AG04450 (cell line): ENCODE measurements around the gene TRIM29. TPM values are rescaled to one million over a fixed set of nuclear protein-coding genes. Genes with fewer than 3 reads are reported as not detected.

ENCODE experiments used
- CTCF ChIA-PET: fragments of 300-600, 350-600 bp; formaldehyde crosslinking; extraction: SDS; loops from one replicate; lab custom pipeline; 2022; ENCODE audit warnings: antibody characterized with exemption, inconsistent platforms; lab: Charles Lee
- POLR2A ChIA-PET: fragments of 350-600 bp; formaldehyde crosslinking; extraction: SDS; loops from one replicate; lab custom pipeline; 2021; ENCODE audit warnings: antibody characterized with exemption, inconsistent platforms; lab: Yijun Ruan, JAX
- DNase-seq: peaks from one replicate; pipeline ENCODE4 v3.0.0-alpha.2; 2011; ENCODE audit warnings: low read depth, low spot score
- H3K27ac ChIP-seq: one replicate; pipeline ENCODE4 v1.5.1; 2012; ENCODE audit warnings: low read depth, low read length, control low read depth
- H3K27me3 ChIP-seq: one replicate; pipeline ENCODE4 v1.6.0; 2012; ENCODE audit warnings: low read length; ENCODE audit not compliant: control insufficient read depth, insufficient read depth
- H3K4me3 ChIP-seq: 2 replicates; pipeline ENCODE4 v1.5.1; 2011; ENCODE audit warnings: mild to moderate bottlenecking, low read depth, low read length, control low read depth
- H3K9me3 ChIP-seq: 2 replicates; pipeline ENCODE4 v1.5.1; 2012; ENCODE audit warnings: low read length; ENCODE audit not compliant: control insufficient read depth, insufficient read depth
- CTCF ChIP-seq: IDR thresholded peaks from 2 replicates; pipeline ENCODE4 v1.5.1; 2011; ENCODE audit warnings: low read depth, low read length, control low read depth, inconsistent platforms
- polyA plus RNA-seq: library from polyadenylated mRNA; depleted of rRNA; stranded (reverse); fragments of >200 nt; gene quantifications from 2 replicates; pipeline ENCODE4 v1.2.3, GENCODE V29; 2011

The TRIM29 gene
- polyA plus RNA-seq, 1 experiment, result 0.07 TPM

- H3K4me3 ChIP-seq, result no peak overlapping the region
- peaks cover 20% of the 10 kb centered on the region for H3K27me3 ChIP-seq
- no peak overlapping the region for H3K27ac ChIP-seq
- POLR2A ChIA-PET, result interaction anchor here (1.1 kb wide), 1 partner anchor 34 kb away, joined by 3 read pairs; no protein-coding TSS in a partner anchor
- CTCF ChIA-PET, result interaction anchor here (1.3 to 6.4 kb wide), 6 partner anchors 9 to 157 kb away, joined by 4 to 74 read pairs (median 16); no protein-coding TSS in a partner anchor
- no peak for TF ChIP-seq CTCF
- no peaks in the 10 kb centered on the region for H3K9me3 ChIP-seq
- DNase-seq, result no peak
Measured at GRCh38 chr11:120178561-120179056, 40.7 kb upstream of the TRIM29 start.

- POLR2A ChIA-PET, result no interaction called here
- peaks cover 33% of the 10 kb centered on the region for H3K27me3 ChIP-seq
- no peaks in the 10 kb centered on the region for H3K9me3 ChIP-seq
- H3K27ac ChIP-seq, result no peak overlapping the region
- CTCF ChIA-PET, result interaction anchor here (1.1 to 12.1 kb wide), 3 partner anchors 51 to 128 kb away, joined by 5 to 301 read pairs (median 148); no protein-coding TSS in a partner anchor
- no peak for TF ChIP-seq CTCF
- H3K4me3 ChIP-seq, result no peak overlapping the region
- no peak for DNase-seq
Measured at GRCh38 chr11:120174866-120175265, 37.0 kb upstream of the TRIM29 start.

- no peak overlapping the region for H3K4me3 ChIP-seq
- CTCF ChIA-PET, result interaction anchor here (8.7 to 12.1 kb wide), 2 partner anchors 59 to 129 kb away, joined by 148 to 301 read pairs; no protein-coding TSS in a partner anchor
- DNase-seq, result no peak
- POLR2A ChIA-PET, result no interaction called here
- no peak overlapping the region for H3K27ac ChIP-seq
- H3K9me3 ChIP-seq, result no peaks in the 10 kb centered on the region; the same call in 1 of the 2 replicates
- H3K27me3 ChIP-seq, result peaks cover 33% of the 10 kb centered on the region
- TF ChIP-seq CTCF, result no peak
Measured at GRCh38 chr11:120173807-120174206, 35.9 kb upstream of the TRIM29 start.

- ChIA-PET POLR2A (no interaction called here), CTCF (interaction anchor here (0.8 to 12.1 kb wide), 4 partner anchors 51 to 130 kb away, joined by 3 to 301 read pairs (median 76); no protein-coding TSS in a partner anchor)
- Histone ChIP-seq H3K4me3 (no peak overlapping the region), H3K27me3 (peaks cover 39% of the 10 kb centered on the region), H3K9me3 (no peaks in the 10 kb centered on the region; the same call in 1 of the 2 replicates), H3K27ac (no peak overlapping the region)
- TF ChIP-seq CTCF, result no peak
- no peak for DNase-seq
Measured at GRCh38 chr11:120173019-120173705, 35.2 kb upstream of the TRIM29 start.
